VCaP (cell line): Measurements from ENCODE around the gene MEF2C.
A peak's percentile ranks its signal among the peaks of the same experiment; 100 is the strongest.

ENCODE experiments used
- H3K27ac ChIP-seq: fragments of 450-650 bp; 2 replicates; pipeline ENCODE4 v1.5.1; 2017
- CTCF ChIP-seq: fragments of 450-650 bp; conservative IDR thresholded peaks from 2 replicates; pipeline ENCODE4 v1.5.1; 2017; ENCODE audit warnings: mild to moderate bottlenecking, moderate library complexity

Gene MEF2C

DNA sequence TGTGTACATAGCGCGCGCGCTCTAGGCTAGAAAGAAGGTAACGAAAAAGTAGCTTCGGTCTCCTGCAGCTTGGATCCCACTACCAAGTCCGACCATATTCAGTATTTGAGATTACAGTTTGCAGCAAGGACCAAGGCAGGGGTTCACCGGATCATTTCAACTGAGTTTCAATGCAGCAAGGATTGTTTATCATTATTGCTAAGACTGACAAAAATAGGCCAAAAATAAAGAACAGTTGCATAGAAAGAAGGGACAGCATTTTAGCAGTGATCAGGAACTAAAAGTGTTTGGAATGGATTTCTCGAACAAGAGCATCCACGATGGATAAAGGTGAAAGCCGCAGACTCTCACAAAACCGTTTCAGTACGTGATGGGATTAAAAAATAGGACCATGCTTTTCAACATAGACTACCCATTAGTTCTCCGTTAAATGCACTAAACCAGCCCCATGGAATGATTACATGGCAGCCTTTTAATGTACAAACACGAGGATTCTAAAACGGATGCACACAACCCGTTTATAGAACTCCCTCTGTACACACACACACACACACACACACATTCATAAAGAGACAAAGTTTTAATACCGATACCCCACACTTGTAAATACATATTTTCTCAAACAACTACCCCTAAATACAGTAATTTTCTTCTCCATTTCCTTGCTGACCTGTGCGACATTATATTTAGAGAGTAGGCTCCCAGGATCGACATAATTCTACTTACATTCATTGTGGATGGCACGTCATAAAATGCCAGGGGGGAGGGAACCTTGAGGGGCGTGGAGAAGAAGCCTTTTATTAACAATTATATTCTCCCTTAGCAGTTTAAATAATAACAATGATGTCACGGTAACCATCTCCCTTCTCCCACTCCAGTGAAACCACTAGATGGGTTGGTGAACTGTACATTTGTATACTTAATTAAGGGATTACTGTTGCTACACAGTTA lies 197.1 kb downstream of the MEF2C start:
- no peak for TF ChIP-seq CTCF
- H3K27ac ChIP-seq: no peak overlapping the region

DNA sequence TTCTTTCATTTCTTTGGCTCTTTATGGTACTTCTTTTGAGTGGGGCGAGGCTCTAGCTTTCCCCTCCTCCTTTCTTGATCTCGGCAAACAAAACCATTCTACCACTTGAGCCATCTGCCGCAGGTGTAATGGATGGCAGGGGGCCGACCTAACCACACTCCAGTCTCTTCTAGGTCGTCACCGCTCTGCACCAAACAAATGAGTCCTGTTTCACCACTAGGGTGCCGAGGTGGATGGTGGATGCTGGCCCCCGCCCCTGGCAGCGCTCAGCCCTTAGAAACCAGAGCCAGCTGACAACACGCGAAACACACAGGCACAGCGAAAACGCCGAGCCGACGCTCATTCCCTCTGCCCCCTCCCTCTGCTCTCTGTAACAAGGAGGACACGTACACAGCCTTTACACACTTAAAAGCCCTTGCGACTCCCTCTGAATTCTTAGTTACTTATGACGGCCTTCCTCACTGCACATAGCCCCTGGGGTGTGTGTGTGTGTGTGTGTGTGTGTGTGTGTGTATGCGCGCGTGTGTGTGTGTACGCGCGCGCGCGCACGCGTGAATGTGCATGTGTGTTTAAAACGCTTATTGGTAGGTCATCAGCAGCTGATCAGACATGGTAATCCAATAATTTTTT lies 199.4 kb downstream of the MEF2C start:
- no peak for TF ChIP-seq CTCF
- no peak overlapping the region for H3K27ac ChIP-seq

DNA sequence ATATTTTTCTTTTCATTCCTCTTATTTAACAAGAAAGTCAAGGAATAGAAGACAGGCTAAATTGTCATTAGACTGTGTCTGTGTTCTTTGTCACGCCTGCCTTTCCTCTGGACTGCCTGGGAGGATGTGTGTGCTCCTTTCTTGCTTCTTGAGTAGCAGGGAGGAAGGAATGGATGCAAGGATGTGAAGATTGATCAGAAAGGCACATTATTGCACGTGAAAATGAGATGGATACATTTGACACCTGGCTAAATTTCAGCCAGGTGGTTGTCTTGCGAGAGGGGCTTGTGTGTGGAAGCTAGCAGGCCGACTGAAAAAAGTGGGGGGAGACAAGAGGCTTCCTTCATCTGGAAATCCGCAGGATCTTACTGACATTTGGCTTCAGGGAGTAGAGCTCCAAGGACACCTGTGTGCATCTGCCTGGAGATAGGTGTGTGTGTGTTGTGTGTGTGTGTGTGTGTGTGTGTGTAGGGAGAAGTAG lies 200.1 kb downstream of the MEF2C start:
- H3K27ac ChIP-seq: no peak overlapping the region
- no peak for TF ChIP-seq CTCF

- no peak for TF ChIP-seq CTCF
- no peak overlapping the region for H3K27ac ChIP-seq
Observed at GRCh38 chr5:88682131-88682530, 200.9 kb downstream of the MEF2C start.

- TF ChIP-seq CTCF: no peak
- H3K27ac ChIP-seq: no peak overlapping the region
Observed at GRCh38 chr5:88681211-88681803, 201.7 kb downstream of the MEF2C start.

DNA sequence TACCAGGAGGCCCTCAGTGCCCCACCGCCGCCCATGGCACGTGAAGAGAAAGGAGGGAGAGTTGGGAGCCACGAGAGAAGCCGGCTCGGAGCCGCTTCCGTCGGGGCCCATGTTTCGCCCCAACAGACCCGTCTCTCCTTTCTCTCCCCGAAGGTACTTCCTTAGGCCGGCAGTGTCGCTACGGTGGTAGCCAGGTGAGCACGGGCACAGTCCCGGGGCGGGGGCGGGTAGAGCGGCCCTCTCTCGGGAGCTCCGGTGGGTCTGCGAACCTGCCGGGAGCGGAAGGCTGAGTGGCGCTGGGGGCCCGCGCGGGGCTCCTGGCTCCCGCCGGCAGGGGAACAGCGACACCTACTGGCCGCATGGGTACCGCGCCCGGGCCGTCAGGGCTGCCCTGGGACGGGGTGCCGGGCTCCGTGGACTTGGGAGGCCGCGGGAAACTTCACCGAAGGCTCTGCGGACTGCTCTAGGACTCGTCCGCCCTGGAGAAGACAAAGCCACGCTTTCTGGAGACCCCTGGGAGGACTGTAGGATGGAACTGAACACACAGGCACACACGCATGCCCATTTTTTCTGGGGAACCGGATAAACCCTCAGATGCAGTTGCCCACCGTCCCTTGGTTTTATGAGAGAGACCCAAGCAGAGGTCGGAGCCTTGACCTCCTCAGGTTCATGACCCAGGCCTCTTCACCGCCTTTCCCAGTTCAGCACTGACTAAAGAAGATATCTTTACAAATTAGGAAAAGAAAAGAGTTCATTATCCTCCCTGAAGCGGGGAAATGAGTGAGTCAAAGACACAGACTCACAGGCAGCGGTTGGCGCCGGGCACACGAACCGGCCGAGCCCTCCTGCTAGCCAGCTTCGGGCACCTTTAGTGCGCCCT lies 202.5 kb downstream of the MEF2C start:
- H3K27ac ChIP-seq: no peak overlapping the region
- peak; percentile 87 for TF ChIP-seq CTCF
